Measurements from ENCODE around the gene ERGIC1.

The ERGIC1 gene

DNA sequence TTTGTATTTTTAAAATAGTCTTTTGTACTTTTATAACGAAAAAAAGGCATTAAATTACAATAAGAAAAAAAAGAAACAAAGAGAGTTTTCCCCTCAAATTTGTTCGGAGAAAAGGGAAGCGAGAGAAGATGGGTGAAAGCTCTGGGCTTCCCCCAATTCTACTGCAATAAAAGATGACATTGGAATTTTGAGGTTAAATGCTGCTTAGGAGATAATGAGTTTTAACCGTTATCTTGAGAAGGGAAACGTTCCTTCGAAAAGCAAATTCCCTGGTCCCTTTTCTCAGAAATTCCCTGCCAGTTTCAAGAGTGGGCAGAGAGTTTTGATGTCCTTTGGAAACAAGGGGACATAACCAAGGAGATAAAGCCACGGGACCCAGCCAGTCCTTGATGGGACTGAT, 18.4 kb upstream of the ERGIC1 start:
- H3K9ac ChIP-seq = no peak overlapping the region
- H3K9me3 ChIP-seq = peaks cover 5% of the 10 kb centered on the region; the same call in 1 of the 2 replicates
- no peaks in the 10 kb centered on the region for H3K36me3 ChIP-seq
- no peaks in the 10 kb centered on the region for H4K20me1 ChIP-seq
- H3K4me3 ChIP-seq = no peak overlapping the region
- no peak for TF ChIP-seq Cebpa-rat (IDR thresholded peaks at IDR 0.05)
- no peak overlapping the region for H3K27ac ChIP-seq
- H3K27me3 ChIP-seq = no peaks in the 10 kb centered on the region
- H3K4me1 ChIP-seq = peaks cover 27% of the 10 kb centered on the region
- no peak overlapping the region for H3K4me2 ChIP-seq

DNA sequence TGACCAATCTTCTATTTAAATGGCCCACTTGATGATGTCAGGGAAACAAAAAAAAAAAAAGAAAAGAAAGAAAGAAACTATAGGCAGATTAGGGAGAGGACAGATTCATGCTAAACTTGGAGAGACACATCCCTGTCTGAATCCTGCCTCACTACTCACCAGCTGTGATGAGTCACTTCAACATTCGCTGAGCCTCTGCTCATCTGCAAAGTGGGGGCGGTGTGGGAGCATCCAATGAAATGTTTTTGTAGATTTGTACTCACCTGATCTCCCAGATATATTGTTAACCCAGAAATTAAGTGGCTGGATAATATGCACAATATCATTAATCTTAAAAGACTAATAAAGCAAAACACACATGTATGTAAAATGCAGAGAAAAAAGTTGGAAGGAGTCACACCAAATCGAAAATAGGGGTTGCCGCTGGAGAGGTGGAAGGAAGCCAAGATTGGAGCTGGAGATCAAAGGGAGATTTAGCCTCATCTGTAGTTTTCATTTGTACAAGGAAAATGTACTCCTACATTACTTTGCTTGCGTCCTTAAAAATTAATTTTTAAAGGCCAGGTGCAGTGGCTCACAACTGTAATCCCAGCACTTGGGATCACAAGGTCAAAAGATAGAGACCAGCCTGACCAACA, 17.0 kb upstream of the ERGIC1 start:
- Histone ChIP-seq H3K9ac (no peak overlapping the region), H4K20me1 (no peaks in the 10 kb centered on the region), H3K9me3 (no peaks in the 10 kb centered on the region), H3K27ac (no peak overlapping the region), H3K4me1 (peaks cover 31% of the 10 kb centered on the region), H3K27me3 (no peaks in the 10 kb centered on the region), H3K4me3 (no peak overlapping the region), H3K4me2 (no peak overlapping the region), H3K36me3 (no peaks in the 10 kb centered on the region)
- no peak for TF ChIP-seq Cebpa-rat (IDR thresholded peaks at IDR 0.05)

DNA sequence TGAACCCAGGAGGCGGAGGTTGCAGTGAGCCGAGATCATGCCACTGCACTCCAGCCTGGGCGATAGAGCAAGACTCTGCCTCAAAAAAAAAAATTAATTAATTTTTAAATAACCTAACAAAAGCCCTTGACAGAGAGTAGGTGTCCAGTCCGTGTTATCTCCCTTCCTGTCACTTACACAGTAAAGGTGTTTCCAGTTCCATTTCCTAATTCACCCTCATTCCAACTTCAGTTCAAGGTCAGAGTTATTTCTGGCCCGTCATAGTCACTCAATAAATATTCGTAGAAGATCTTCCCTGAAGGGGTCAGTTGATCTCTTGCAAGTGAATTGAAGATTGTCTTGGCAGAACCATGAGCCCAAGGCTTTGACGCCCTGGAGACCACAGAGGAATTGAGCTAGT, 16.4 kb upstream of the ERGIC1 start:
- no peak for TF ChIP-seq Cebpa-rat (IDR thresholded peaks at IDR 0.05)
- H3K9me3 ChIP-seq = no peaks in the 10 kb centered on the region
- no peak overlapping the region for H3K4me3 ChIP-seq
- H3K4me2 ChIP-seq = no peak overlapping the region; the same call in 1 of the 2 replicates
- no peak overlapping the region for H3K9ac ChIP-seq
- no peak overlapping the region for H3K27ac ChIP-seq
- no peaks in the 10 kb centered on the region for H3K27me3 ChIP-seq
- H3K36me3 ChIP-seq = no peaks in the 10 kb centered on the region
- peaks cover 31% of the 10 kb centered on the region for H3K4me1 ChIP-seq
- no peaks in the 10 kb centered on the region for H4K20me1 ChIP-seq

DNA sequence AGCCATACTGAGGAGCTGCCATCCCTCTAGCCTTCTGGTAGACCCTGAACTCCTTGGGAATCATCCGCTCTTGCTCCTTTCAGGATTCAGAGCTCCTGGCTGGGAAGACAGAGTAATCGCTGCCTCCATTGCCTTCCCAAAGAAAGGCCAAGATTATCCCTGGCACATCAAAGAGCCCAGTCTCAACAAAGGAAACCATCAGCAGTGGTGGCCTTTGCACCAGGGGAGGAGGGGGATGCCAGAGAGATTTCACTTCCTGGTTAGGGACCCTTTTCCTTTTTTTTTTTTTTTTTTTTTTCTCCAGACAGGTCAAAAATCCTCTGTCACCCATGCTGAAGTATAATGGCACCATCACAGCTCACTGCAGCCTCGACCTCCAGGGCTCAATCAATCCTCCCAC, 16.0 kb upstream of the ERGIC1 start:
- H3K36me3 ChIP-seq = no peaks in the 10 kb centered on the region

GRCh38 chr5:172819569-172819968, 14.5 kb upstream of the ERGIC1 start:
- H3K9me3 ChIP-seq = no peaks in the 10 kb centered on the region
- H4K20me1 ChIP-seq = no peaks in the 10 kb centered on the region
- no peaks in the 10 kb centered on the region for H3K27me3 ChIP-seq
- H3K9ac ChIP-seq = no peak overlapping the region
- H3K4me2 ChIP-seq = peak overlapping the region; percentile 57
- no peak overlapping the region for H3K4me3 ChIP-seq
- no peak overlapping the region for H3K27ac ChIP-seq
- no peaks in the 10 kb centered on the region for H3K36me3 ChIP-seq
- TF ChIP-seq Cebpa-rat (IDR thresholded peaks at IDR 0.05) = no peak
- H3K4me1 ChIP-seq = peaks cover 31% of the 10 kb centered on the region

More for the DNA sequence above, 16.0 kb upstream of the ERGIC1 start:
- no peak for TF ChIP-seq Cebpa-rat (IDR thresholded peaks at IDR 0.05)
- Histone ChIP-seq H4K20me1 (no peaks in the 10 kb centered on the region), H3K27me3 (no peaks in the 10 kb centered on the region), H3K4me1 (peaks cover 31% of the 10 kb centered on the region), H3K27ac (no peak overlapping the region), H3K9me3 (no peaks in the 10 kb centered on the region), H3K4me3 (no peak overlapping the region), H3K9ac (no peak overlapping the region), H3K4me2 (no peak overlapping the region; the same call in 1 of the 2 replicates)

- no peaks in the 10 kb centered on the region for H4K20me1 ChIP-seq
- no peaks in the 10 kb centered on the region for H3K27me3 ChIP-seq
- H3K4me1 ChIP-seq = peaks cover 31% of the 10 kb centered on the region
- peaks cover 2% of the 10 kb centered on the region for H3K9me3 ChIP-seq
- H3K36me3 ChIP-seq = no peaks in the 10 kb centered on the region
- H3K9ac ChIP-seq = peak overlapping the region; percentile 37; the same call in 1 of the 2 replicates
- no peak for TF ChIP-seq Cebpa-rat (IDR thresholded peaks at IDR 0.05)
- H3K4me3 ChIP-seq = no peak overlapping the region
- peak overlapping the region; percentile 57 for H3K4me2 ChIP-seq
- H3K27ac ChIP-seq = peak overlapping the region; percentile 23; the same call in 1 of the 2 replicates
Measured at GRCh38 chr5:172820046-172820767, 13.8 kb upstream of the ERGIC1 start.

- Histone ChIP-seq H3K4me2 (no peak overlapping the region), H3K36me3 (no peaks in the 10 kb centered on the region; the same call in 1 of the 2 replicates), H3K9me3 (peaks cover 15% of the 10 kb centered on the region), H3K27me3 (no peaks in the 10 kb centered on the region), H3K27ac (no peak overlapping the region), H3K4me3 (no peak overlapping the region), H3K9ac (no peak overlapping the region), H4K20me1 (no peaks in the 10 kb centered on the region), H3K4me1 (peaks cover 31% of the 10 kb centered on the region)
- TF ChIP-seq Cebpa-rat (IDR thresholded peaks at IDR 0.05) = no peak
Measured at GRCh38 chr5:172821340-172821985, 12.6 kb upstream of the ERGIC1 start.

DNA sequence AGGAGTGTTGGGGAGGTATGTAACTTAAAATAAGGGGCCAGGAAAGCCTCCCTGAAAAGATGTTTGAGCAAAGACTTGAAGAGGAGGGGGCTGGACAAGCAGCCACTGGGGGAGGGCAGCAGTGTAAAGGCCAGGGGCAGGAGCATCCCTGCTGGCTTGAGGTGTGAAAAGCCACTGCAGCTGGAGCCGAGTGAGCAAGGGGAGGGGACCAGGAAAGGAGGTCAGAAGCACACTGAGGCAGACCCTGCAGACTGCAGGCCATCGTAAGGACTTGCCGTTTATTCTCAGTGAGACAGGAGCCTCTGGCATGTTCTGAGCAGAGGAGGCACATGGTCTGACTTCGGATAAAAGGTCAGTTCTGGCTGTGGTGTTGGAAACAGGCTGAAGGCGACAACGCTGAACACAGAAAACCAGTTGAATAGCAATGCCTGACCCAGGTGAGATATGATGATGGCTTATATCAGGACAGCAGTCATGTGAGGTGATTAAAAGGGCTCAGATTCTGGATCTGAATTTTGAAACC, 10.2 kb upstream of the ERGIC1 start:
- H3K27ac ChIP-seq = no peak overlapping the region
- no peaks in the 10 kb centered on the region for H3K27me3 ChIP-seq
- no peak overlapping the region for H3K4me3 ChIP-seq
- H3K9ac ChIP-seq = no peak overlapping the region
- no peak overlapping the region for H3K4me2 ChIP-seq
- no peak for TF ChIP-seq Cebpa-rat (IDR thresholded peaks at IDR 0.05)
- H3K9me3 ChIP-seq = peaks cover 25% of the 10 kb centered on the region
- H3K4me1 ChIP-seq = peaks cover 36% of the 10 kb centered on the region
- H3K36me3 ChIP-seq = no peaks in the 10 kb centered on the region; the same call in 1 of the 2 replicates
- no peaks in the 10 kb centered on the region for H4K20me1 ChIP-seq

GRCh38 chr5:172825610-172826204, 8.3 kb upstream of the ERGIC1 start:
- no peaks in the 10 kb centered on the region for H3K27me3 ChIP-seq
- peaks cover 25% of the 10 kb centered on the region for H3K9me3 ChIP-seq
- H3K4me2 ChIP-seq = no peak overlapping the region
- TF ChIP-seq Cebpa-rat (IDR thresholded peaks at IDR 0.05) = no peak
- no peak overlapping the region for H3K4me3 ChIP-seq
- H4K20me1 ChIP-seq = no peaks in the 10 kb centered on the region
- H3K4me1 ChIP-seq = peaks cover 36% of the 10 kb centered on the region
- no peaks in the 10 kb centered on the region; the same call in 1 of the 2 replicates for H3K36me3 ChIP-seq
- no peak overlapping the region for H3K27ac ChIP-seq
- no peak overlapping the region for H3K9ac ChIP-seq
